Loucy (cell line): ENCODE data around the gene FGFR2.

ENCODE experiments used
- EZH2phosphoT487 ChIP-seq: fragments of 200-600 bp; IDR thresholded peaks from 2 replicates; pipeline ENCODE4 v1.6.1; 2018; ENCODE audit warnings: antibody characterized with exemption, mild to moderate bottlenecking, moderate library complexity, borderline replicate concordance
- TF ChIP-seq, protein P1 (sequence below): fragments of 200-600 bp; sonication (generic); conservative IDR thresholded peaks from 2 replicates; pipeline ENCODE4 v1.5.1; 2014; ENCODE audit warnings: mild to moderate bottlenecking, antibody characterized with exemption, low read length

DNA sequence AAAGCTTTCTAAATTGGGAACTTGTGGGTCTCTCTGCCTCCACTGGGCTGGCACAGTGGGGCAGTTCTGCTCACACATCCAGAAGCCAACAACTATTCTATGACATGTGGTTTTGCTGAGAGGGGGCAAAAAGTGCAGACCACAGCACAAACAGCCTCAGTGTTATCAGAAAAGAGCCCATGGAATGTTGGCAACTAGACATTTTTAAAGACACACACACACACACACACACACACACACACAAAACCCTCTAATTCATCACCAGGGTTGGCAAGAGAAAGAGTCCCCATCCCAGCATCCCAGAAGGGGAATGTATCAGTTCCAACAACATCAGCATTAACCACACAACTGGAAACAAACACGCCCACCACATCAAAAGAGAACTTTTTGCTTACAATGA lies 117.1 kb downstream of the FGFR2 start:
- TF ChIP-seq, protein P1, sequence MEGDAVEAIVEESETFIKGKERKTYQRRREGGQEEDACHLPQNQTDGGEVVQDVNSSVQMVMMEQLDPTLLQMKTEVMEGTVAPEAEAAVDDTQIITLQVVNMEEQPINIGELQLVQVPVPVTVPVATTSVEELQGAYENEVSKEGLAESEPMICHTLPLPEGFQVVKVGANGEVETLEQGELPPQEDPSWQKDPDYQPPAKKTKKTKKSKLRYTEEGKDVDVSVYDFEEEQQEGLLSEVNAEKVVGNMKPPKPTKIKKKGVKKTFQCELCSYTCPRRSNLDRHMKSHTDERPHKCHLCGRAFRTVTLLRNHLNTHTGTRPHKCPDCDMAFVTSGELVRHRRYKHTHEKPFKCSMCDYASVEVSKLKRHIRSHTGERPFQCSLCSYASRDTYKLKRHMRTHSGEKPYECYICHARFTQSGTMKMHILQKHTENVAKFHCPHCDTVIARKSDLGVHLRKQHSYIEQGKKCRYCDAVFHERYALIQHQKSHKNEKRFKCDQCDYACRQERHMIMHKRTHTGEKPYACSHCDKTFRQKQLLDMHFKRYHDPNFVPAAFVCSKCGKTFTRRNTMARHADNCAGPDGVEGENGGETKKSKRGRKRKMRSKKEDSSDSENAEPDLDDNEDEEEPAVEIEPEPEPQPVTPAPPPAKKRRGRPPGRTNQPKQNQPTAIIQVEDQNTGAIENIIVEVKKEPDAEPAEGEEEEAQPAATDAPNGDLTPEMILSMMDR = no peak
- no peak for TF ChIP-seq EZH2phosphoT487
